Fibroblast of villous mesenchyme (primary cell): ENCODE data around the gene NCKAP5. TPM values are rescaled to one million over a fixed set of nuclear protein-coding genes. Genes with fewer than 3 reads are reported as not detected.

Experiments
- DNase-seq: peaks from one replicate; pipeline ENCODE4 v3.0.0-alpha.2; 2010; ENCODE audit warnings: low read depth
- H3K4me3 ChIP-seq: 2 replicates; pipeline ENCODE4 v1.5.1; 2011; ENCODE audit warnings: low read depth, mild to moderate bottlenecking, low read length
- total RNA-seq: library from RNA; depleted of rRNA; stranded (reverse); fragments of >200 nt; gene quantifications from 2 replicates; pipeline ENCODE4 v1.2.3, GENCODE V29; 2012
- TF ChIP-seq, protein P1 (sequence below): IDR thresholded peaks from 2 replicates; pipeline ENCODE4 v1.5.1; 2012; ENCODE audit warnings: low read depth, mild to moderate bottlenecking, low read length; ENCODE audit not compliant: insufficient read depth

NCKAP5 gene
- total RNA-seq, 1 donor: 47.9 TPM

DNA sequence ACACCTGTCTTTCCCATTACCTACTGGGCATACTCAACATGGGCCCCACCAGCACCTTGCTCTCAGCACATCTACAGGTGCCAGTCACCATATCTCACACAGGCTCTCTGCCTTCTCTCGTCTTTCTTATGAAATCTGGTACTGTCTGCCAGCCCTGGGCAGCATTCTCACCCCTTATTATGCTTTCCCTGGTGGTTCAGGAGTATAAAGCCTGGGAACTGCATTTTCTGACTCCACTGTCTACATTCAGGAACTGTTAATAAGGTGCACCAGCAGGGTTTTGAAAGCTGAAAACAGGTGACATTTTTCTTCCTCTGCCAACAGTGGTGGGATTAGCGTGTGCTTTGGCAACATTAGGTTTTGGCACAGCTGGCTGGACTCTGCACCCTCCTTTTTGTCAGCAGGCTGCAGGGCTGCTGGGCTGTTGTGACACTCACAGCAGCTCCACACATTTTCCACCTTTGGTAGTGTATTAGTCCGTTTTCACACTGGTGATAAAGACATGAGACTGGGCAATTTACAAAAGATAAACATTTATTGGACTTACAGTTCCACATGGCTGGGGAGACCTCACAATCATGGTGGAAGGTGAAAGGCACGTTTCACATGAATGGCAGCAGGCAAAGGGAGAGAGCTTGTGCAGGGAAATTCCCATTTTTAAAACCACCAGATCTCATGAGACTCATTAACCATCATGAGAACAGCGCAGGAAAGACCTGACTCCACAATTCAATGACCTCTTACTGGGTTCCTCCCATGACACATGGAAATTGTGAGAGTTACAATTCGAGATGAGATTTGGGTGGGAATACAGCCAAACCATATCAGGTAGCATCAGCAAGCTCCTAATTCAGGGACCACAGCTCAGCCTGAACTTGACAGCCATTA is 555.2 kb downstream of the NCKAP5 start:
- DNase-seq: no peak
- no peak overlapping the region for H3K4me3 ChIP-seq
- TF ChIP-seq, protein P1, sequence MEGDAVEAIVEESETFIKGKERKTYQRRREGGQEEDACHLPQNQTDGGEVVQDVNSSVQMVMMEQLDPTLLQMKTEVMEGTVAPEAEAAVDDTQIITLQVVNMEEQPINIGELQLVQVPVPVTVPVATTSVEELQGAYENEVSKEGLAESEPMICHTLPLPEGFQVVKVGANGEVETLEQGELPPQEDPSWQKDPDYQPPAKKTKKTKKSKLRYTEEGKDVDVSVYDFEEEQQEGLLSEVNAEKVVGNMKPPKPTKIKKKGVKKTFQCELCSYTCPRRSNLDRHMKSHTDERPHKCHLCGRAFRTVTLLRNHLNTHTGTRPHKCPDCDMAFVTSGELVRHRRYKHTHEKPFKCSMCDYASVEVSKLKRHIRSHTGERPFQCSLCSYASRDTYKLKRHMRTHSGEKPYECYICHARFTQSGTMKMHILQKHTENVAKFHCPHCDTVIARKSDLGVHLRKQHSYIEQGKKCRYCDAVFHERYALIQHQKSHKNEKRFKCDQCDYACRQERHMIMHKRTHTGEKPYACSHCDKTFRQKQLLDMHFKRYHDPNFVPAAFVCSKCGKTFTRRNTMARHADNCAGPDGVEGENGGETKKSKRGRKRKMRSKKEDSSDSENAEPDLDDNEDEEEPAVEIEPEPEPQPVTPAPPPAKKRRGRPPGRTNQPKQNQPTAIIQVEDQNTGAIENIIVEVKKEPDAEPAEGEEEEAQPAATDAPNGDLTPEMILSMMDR: no peak

DNA sequence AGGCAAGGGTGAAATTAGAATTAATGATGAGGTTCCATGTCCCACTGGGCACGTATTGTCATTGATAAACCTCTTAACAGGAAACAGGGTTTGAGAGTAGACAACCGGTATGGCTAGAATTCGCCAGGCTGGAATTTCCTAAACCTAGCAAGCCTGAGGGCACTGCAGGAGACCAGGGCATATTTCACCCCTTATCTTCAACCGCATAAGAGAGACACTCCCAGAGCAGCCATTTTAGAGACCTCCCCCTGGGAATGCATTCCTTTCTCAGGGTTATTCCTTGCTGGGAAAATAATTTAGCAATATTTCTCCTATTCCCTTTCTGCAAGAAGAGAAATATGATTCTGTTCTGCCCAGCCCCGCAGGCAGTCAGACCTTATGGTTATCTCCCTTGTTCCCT is 563.6 kb downstream of the NCKAP5 start:
- TF ChIP-seq, protein P1: no peak
- H3K4me3 ChIP-seq: no peak overlapping the region
- DNase-seq: no peak

DNA sequence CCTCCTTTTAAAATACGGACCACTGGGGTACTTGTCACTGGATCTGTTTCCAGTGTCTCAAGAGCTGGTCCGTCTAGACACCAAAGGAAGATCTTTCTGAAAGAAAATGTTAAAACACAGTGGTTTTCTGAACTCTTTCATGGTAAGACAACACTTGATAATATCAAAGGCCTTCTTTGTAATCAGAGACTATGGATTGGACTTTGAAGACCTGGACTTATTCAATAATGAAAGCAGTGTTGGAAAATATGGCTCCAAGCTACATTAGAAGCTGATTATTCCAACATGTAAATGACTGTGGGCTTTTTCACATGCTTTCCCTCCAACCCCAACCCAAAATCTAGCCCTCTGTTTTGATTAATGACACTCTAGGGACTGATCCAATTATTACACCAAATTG is 568.8 kb downstream of the NCKAP5 start:
- H3K4me3 ChIP-seq: no peak overlapping the region
- no peak for DNase-seq
- TF ChIP-seq, protein P1: no peak

DNA sequence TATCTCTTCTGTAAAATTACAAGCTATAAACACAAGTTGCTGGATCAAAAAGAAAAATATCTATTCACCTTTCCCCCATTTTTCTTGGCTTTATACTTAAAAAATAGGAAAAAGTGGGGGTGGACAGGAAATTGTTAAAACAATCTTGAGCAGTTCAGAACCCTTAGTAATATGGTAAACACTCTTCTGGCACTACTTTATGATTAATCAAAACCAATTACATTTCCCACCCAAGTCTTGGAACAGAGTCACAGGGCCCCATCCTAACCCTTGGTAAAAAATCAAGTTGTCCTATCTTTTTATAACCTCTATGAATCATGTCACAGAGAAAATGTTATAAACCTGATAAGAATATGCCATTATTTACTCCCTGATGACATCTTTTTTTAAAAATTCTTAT is 570.0 kb downstream of the NCKAP5 start:
- TF ChIP-seq, protein P1: no peak

DNA sequence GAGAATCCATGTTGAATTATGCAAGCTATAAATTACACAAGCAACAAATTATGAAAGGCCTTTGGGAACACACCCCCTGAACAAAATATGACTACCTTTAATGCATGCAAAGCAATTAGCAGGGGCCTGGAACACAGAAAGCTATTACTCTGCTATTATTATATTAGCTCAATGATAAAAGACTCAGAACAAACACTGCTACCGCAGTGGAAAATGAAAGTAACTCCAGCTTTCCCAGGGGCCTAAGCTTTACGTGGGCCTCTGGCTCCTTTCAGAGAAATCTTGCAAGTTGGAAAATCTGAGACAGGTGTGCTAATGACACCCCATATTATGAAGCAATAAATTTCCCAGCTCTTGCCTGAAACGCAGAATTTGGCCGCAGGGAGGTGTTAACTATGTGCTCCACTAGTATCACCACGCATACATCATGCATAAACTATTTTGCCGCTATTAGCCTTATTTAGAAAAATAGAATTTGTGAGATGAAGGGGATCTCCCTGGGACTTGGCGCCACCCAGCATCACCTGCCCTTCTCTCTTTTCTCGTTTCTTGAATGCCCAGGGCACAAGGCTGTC is 576.7 kb downstream of the NCKAP5 start:
- no peak for DNase-seq
- TF ChIP-seq, protein P1: no peak
- H3K4me3 ChIP-seq: no peak overlapping the region

More for the DNA sequence above, 570.0 kb downstream of the NCKAP5 start:
- DNase-seq: no peak
- H3K4me3 ChIP-seq: no peak overlapping the region

DNA sequence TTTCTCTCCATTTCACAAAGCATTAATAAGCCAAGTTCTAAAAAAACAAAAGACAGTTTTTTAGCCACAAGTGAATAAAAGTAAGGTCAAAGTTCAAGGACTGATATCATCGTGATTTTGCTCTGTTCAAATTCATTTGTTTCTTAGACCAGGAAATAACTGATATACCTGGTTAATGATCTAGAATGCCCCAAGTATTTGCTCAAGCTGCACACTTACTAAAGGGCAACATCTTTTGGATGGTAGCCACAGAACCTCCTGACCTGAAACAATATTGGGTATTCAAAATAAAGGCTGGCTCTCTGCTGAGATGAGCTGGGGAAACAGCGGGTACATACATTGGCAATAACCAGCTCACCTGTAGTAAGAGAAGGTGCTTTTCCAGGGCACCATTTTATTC is 583.5 kb downstream of the NCKAP5 start:
- no peak overlapping the region for H3K4me3 ChIP-seq
- DNase-seq: no peak
- TF ChIP-seq, protein P1: no peak
